K562 (cell line): Measurements from ENCODE around the gene MAGIX. TPM values are rescaled to one million over a fixed set of nuclear protein-coding genes. Genes with fewer than 3 reads are reported as not detected.

Experiments
- ATF2 ChIP-seq: sonication (generic); formaldehyde crosslinking; IDR thresholded peaks from 2 replicates; pipeline ENCODE4 v1.8.1; 2022; ENCODE audit warnings: missing genetic modification reagents
- C11orf30 ChIP-seq: fragments of 450-650 bp; IDR thresholded peaks from 2 replicates; pipeline ENCODE4 v1.6.1; 2016; ENCODE audit warnings: low read depth, mild to moderate bottlenecking
- CC2D1A ChIP-seq: fragments of 450-650 bp; IDR thresholded peaks from 2 replicates; pipeline ENCODE4 v1.6.1; 2017; ENCODE audit warnings: mild to moderate bottlenecking
- ESRRA ChIP-seq: fragments of 450-650 bp; IDR thresholded peaks from 2 replicates; pipeline ENCODE4 v1.6.1; 2014; ENCODE audit warnings: low read depth, mild to moderate bottlenecking, moderate library complexity, borderline replicate concordance
- KDM4B ChIP-seq, 2 experiments: fragments of 450-650 bp in 1 of 2; sonication (generic) in 1 of 2; IDR thresholded peaks; 2 replicates each; pipeline ENCODE4 v1.6.1; 2016 to 2017; ENCODE audit warnings: borderline replicate concordance in 2 of 2, antibody characterized with exemption in 1 of 2, low read depth in 1 of 2, mild to moderate bottlenecking in 1 of 2
- MAZ ChIP-seq, 2 experiments: fragments of 450-650 bp in 1 of 2; sonication (generic) in 1 of 2; formaldehyde crosslinking; IDR thresholded peaks in 1 of 2; conservative IDR thresholded peaks in 1 of 2; 2 replicates each; pipeline versions ENCODE4 v1.4.0 to v1.5.0; 2020; ENCODE audit warnings: mild to moderate bottlenecking in 1 of 2, missing genetic modification reagents in 1 of 2
- NEUROD1 ChIP-seq: fragments of 150-350 bp; IDR thresholded peaks from 2 replicates; pipeline ENCODE4 v1.6.1; 2014; ENCODE audit warnings: borderline replicate concordance, low read length, low read depth; ENCODE audit not compliant: partially characterized antibody
- NFXL1 ChIP-seq: fragments of 450-650 bp; formaldehyde crosslinking; IDR thresholded peaks from 2 replicates; pipeline ENCODE4 v1.4.0; 2021; ENCODE audit warnings: mild to moderate bottlenecking
- POLR2G ChIP-seq: fragments of 200-400 bp; formaldehyde crosslinking; IDR thresholded peaks from 2 replicates; pipeline ENCODE4 v1.6.1; 2017; ENCODE audit warnings: low read depth, mild to moderate bottlenecking, antibody characterized with exemption, low read length, moderate library complexity
- PTBP1 ChIP-seq: fragments of 200-400 bp; formaldehyde crosslinking; IDR thresholded peaks from 2 replicates; pipeline ENCODE4 v1.6.1; 2017; ENCODE audit warnings: low read depth, low read length
- SIRT6 ChIP-seq: IDR thresholded peaks from one replicate; pipeline ENCODE4 v1.6.1; 2012; ENCODE audit warnings: low read depth, mild to moderate bottlenecking, control low read depth, inconsistent platforms, low read length, moderate library complexity
- ZBTB2 ChIP-seq: fragments of 450-650 bp; IDR thresholded peaks from 2 replicates; pipeline ENCODE4 v1.6.1; 2016; ENCODE audit warnings: antibody characterized with exemption
- ZFPM2 ChIP-seq: fragments of 250-450 bp; sonication (Bioruptor Pico); IDR thresholded peaks from 2 replicates; pipeline ENCODE4 v1.5.1; 2022; ENCODE audit warnings: mild to moderate bottlenecking
- ZNF184 ChIP-seq: sonication (generic); formaldehyde crosslinking; IDR thresholded peaks from 2 replicates; pipeline ENCODE4 v1.5.0; 2020; ENCODE audit warnings: missing genetic modification reagents
- ZNF263 ChIP-seq: sonication (generic); formaldehyde crosslinking; IDR thresholded peaks from 2 replicates; pipeline ENCODE4 v1.8.0; 2022; ENCODE audit warnings: mild to moderate bottlenecking, missing genetic modification reagents, borderline replicate concordance
- ZNF41 ChIP-seq: fragments of 250-450 bp; sonication (Bioruptor Pico); conservative IDR thresholded peaks from 2 replicates; pipeline ENCODE4 v1.4.0; 2020; ENCODE audit warnings: mild to moderate bottlenecking
- ZNF449 ChIP-seq: fragments of 250-450 bp; sonication (Bioruptor Pico); IDR thresholded peaks from 2 replicates; pipeline ENCODE4 v1.8.0; 2022; ENCODE audit warnings: moderate library complexity, mild to moderate bottlenecking, inconsistent platforms
- ZNF699 ChIP-seq: fragments of 250-450 bp; sonication (Bioruptor Pico); IDR thresholded peaks from 2 replicates; pipeline ENCODE4 v1.8.0; 2021; ENCODE audit warnings: mild to moderate bottlenecking, moderate library complexity; ENCODE audit not compliant: insufficient replicate concordance
- polyA plus RNA-seq, 8 experiments: library from polyadenylated mRNA; depleted of rRNA in 4 of 8; stranded (reverse) in 5 of 8; unstranded in 3 of 8; fragments of >200 nt; fragmentation: Nextera tagmentation in 2 of 8; fragmentation: Illumina TruSeq in 1 of 8; extraction: Ambion mirVana in 2 of 8; extraction: Trizol in 1 of 8; gene quantifications; 2 replicates each; pipeline versions ENCODE4 v1.2.1 to v1.2.3, GENCODE V29; 2011 to 2014; ENCODE audit warnings: inconsistent platforms in 1 of 8, missing spikeins in 1 of 8
- total RNA-seq, 7 experiments: library from RNA; depleted of rRNA in 6 of 7; stranded (reverse); fragments of >200 nt in 6 of 7; fragmentation: Illumina TruSeq in 2 of 7; extraction: Trizol in 2 of 7; gene quantifications; 2 replicates each; pipeline versions ENCODE4 v1.2.1 to v1.2.3, GENCODE V29; 2011 to 2021; ENCODE audit warnings: low replicate concordance in 1 of 7
- TF ChIP-seq, protein P1 (sequence below): sonication (generic); formaldehyde crosslinking; IDR thresholded peaks from 2 replicates; pipeline ENCODE4 v1.9.0; 2022; ENCODE audit warnings: mild to moderate bottlenecking, missing genetic modification reagents
- TF ChIP-seq, protein P2 (sequence below): fragments of 250-450 bp; sonication (Bioruptor Pico); IDR thresholded peaks from 2 replicates; pipeline ENCODE4 v1.8.0; 2021; ENCODE audit warnings: borderline replicate concordance, mild to moderate bottlenecking, moderate library complexity; ENCODE audit not compliant: poor library complexity, severe bottlenecking

MAGIX gene
- total and polyA plus RNA-seq, 9 of the 15 experiments (the other 6 are each of a cell fraction or from before 2014, with no cell fraction given): 0.08 to 3.5 (median 0.47) TPM

- TF ChIP-seq ZNF449 (CRISPR knock-in tag): no peak
- TF ChIP-seq ZFPM2 (CRISPR knock-in tag): no peak
- TF ChIP-seq NEUROD1: peak; percentile 89
- TF ChIP-seq CC2D1A: no peak
- peak; percentile 37; the same call in 1 of the 2 replicates for TF ChIP-seq ZBTB2
- TF ChIP-seq MAZ (CRISPR knock-in tag; conservative IDR thresholded peaks at IDR 0.05 in 1 of 2, IDR thresholded peaks at IDR 0.05 in 1 of 2): peak; percentile 79 to 98
- no peak for TF ChIP-seq SIRT6
- TF ChIP-seq, protein P1, sequence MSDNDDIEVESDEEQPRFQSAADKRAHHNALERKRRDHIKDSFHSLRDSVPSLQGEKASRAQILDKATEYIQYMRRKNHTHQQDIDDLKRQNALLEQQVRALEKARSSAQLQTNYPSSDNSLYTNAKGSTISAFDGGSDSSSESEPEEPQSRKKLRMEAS (CRISPR knock-in tag): peak; percentile 48
- no peak for TF ChIP-seq C11orf30
- TF ChIP-seq ZNF263 (CRISPR knock-in tag): peak; percentile 74; the same call in 1 of the 2 replicates
- no peak for TF ChIP-seq ZNF699 (CRISPR knock-in tag)
- TF ChIP-seq, protein P2, sequence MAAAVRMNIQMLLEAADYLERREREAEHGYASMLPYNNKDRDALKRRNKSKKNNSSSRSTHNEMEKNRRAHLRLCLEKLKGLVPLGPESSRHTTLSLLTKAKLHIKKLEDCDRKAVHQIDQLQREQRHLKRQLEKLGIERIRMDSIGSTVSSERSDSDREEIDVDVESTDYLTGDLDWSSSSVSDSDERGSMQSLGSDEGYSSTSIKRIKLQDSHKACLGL (CRISPR knock-in tag): no peak
- no peak for TF ChIP-seq NFXL1 (CRISPR knock-in tag)
- no peak for TF ChIP-seq ZNF41
- TF ChIP-seq ATF2: no peak
- peak; percentile 87 for TF ChIP-seq POLR2G
- no peak for TF ChIP-seq ZNF184 (CRISPR knock-in tag)
- TF ChIP-seq ESRRA: peak; percentile 67
- no peak for TF ChIP-seq PTBP1
- 0 out of 4 replicates have a peak, but pooled peaks of 1 of the 2 experiments have one; percentile 30 for TF ChIP-seq KDM4B (IDR thresholded peaks at IDR 0.05; ENCODE audit: borderline replicate concordance in 2 of 2, low read depth in 1 of 2)
These were observed 37.6 kb downstream of the MAGIX start, which contains the start of gene SYP (continued) for GRCh38 chrX:49199906-49200771.
